Type B pancreatic cell (in vitro differentiated cells): ENCODE data around the gene BNC2. TPM values are rescaled to one million over a fixed set of nuclear protein-coding genes. Genes with fewer than 3 reads are reported as not detected.

ENCODE experiments used
- DNase-seq: peaks from one replicate; pipeline ENCODE4 v3.0.0; 2021; ENCODE audit warnings: mixed read lengths; ENCODE audit not compliant: unreplicated experiment; ENCODE audit errors: extremely low spot score
- H3K27ac Mint-ChIP-seq: 2 replicates; pipeline ENCODE4 v1.8.0; 2021; ENCODE audit warnings: mild to moderate bottlenecking, mixed read lengths
- H3K27me3 Mint-ChIP-seq: 2 replicates; pipeline ENCODE4 v1.8.0; 2021; ENCODE audit warnings: mixed read lengths
- H3K36me3 Mint-ChIP-seq: 2 replicates; pipeline ENCODE4 v1.8.0; 2021; ENCODE audit warnings: mixed read lengths
- H3K4me1 Mint-ChIP-seq: one replicate; pipeline ENCODE4 v1.8.0; 2021; ENCODE audit warnings: mixed read lengths; ENCODE audit not compliant: unreplicated experiment
- H3K4me3 Mint-ChIP-seq: 2 replicates; pipeline ENCODE4 v1.8.0; 2021; ENCODE audit warnings: mild to moderate bottlenecking, mixed read lengths
- H3K9me3 Mint-ChIP-seq: 2 replicates; pipeline ENCODE4 v1.8.0; 2021; ENCODE audit warnings: mixed read lengths
- total RNA-seq: library from RNA; stranded (reverse); gene quantifications from 2 replicates; pipeline ENCODE4 v1.2.1, GENCODE V29; 2021; ENCODE audit warnings: low replicate concordance
- TF ChIP-seq, protein P1 (sequence below): fragments of 200-600 bp; sonication (generic); conservative IDR thresholded peaks from 2 replicates; pipeline ENCODE4 v1.5.0; 2021; ENCODE audit warnings: antibody characterized with exemption, mild to moderate bottlenecking

The BNC2 gene
- total RNA-seq, 1 donor from 2014 or later: 80.9 TPM

DNA sequence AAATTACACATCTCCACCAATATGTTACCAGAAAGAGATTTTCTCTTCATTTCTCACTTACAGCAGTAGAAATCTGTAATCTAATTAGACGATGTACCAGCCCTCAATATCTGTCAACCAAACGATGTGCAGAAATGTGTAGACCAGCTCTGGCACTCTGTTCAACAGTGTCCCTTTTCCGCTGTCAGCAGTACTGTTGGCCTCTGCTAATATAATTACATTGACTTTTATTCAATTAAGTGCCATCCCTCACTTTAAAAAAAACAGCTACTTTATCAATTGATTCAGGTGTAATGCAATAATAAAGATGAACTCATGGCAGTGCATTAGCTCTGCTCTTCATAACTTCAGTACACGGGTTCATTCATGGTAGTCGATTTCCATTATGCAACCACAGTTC, 448.4 kb downstream of the BNC2 start:
- Mint-ChIP-seq H3K27me3 (no peaks in the 10 kb centered on the region), H3K27ac (no peak overlapping the region), H3K36me3 (peaks cover 15% of the 10 kb centered on the region), H3K4me1 (peaks cover 59% of the 10 kb centered on the region), H3K4me3 (no peak overlapping the region), H3K9me3 (no peaks in the 10 kb centered on the region)
- DNase-seq: no peak
- TF ChIP-seq, protein P1, sequence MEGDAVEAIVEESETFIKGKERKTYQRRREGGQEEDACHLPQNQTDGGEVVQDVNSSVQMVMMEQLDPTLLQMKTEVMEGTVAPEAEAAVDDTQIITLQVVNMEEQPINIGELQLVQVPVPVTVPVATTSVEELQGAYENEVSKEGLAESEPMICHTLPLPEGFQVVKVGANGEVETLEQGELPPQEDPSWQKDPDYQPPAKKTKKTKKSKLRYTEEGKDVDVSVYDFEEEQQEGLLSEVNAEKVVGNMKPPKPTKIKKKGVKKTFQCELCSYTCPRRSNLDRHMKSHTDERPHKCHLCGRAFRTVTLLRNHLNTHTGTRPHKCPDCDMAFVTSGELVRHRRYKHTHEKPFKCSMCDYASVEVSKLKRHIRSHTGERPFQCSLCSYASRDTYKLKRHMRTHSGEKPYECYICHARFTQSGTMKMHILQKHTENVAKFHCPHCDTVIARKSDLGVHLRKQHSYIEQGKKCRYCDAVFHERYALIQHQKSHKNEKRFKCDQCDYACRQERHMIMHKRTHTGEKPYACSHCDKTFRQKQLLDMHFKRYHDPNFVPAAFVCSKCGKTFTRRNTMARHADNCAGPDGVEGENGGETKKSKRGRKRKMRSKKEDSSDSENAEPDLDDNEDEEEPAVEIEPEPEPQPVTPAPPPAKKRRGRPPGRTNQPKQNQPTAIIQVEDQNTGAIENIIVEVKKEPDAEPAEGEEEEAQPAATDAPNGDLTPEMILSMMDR: no peak

DNA sequence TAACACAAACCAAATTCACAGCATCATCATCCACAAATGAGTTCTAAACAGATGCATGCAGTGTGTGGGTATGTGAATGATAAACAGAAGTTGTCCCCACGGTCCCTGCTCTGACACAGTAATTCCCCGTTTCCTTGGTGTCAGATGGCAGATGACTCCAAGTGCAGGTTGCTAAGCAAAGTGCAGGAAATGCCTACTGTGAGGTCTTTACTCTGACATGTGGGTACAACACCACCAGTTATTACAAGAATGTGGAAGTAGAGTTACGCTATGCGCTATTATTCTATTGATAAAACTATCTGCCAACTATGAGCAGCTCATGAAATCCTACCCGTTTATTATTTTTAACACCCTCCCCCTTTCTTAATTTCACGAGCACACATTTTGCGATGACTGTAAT, 448.9 kb downstream of the BNC2 start:
- no peaks in the 10 kb centered on the region for H3K27me3 Mint-ChIP-seq
- H3K4me1 Mint-ChIP-seq: peaks cover 59% of the 10 kb centered on the region
- DNase-seq: no peak
- H3K4me3 Mint-ChIP-seq: no peak overlapping the region
- no peak overlapping the region for H3K27ac Mint-ChIP-seq
- TF ChIP-seq, protein P1: no peak
- peaks cover 15% of the 10 kb centered on the region for H3K36me3 Mint-ChIP-seq
- no peaks in the 10 kb centered on the region for H3K9me3 Mint-ChIP-seq

DNA sequence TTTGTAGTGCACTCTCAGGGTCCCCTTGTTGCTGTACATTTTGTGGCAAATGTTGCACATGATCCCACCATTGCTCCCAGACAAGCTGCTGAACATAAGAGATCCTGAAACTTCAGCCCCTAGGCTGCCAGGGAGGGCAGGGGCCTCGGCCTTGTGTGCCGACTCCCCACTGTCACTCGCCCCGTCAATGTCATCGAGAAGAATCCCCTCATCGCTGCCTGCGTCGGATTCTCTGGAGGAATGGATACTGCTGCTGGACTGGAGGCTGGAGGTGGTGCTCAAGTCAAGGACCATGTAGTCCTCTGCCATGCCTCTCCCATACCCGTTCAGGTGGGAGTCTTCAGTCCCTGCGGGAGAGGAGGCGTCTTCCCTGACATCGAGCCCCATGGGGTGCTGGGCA, 451.3 kb downstream of the BNC2 start:
- H3K9me3 Mint-ChIP-seq: no peaks in the 10 kb centered on the region
- no peak for DNase-seq
- TF ChIP-seq, protein P1: no peak
- peaks cover 58% of the 10 kb centered on the region for H3K4me1 Mint-ChIP-seq
- peaks cover 10% of the 10 kb centered on the region for H3K36me3 Mint-ChIP-seq
- H3K27ac Mint-ChIP-seq: no peak overlapping the region
- H3K27me3 Mint-ChIP-seq: no peaks in the 10 kb centered on the region
- H3K4me3 Mint-ChIP-seq: no peak overlapping the region

DNA sequence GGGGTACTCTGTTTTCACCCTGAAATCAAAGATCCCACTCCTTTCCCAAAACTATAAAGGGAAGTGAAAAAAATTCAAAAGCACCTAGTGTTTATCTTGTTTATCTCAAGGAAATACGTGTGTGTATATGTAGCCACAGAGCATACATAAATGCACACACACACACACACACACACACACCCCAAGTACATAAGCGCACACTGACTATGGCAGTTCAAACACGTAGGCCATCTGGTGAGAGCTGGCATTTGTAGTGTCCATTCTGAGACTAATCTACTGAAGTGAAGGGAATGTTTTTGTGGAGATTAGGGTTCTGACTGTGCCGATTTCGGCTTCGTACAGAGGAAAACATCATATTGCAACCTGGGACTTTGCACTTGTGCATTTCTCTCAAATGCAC, 451.7 kb downstream of the BNC2 start:
- TF ChIP-seq, protein P1: no peak
- Mint-ChIP-seq H3K27me3 (no peaks in the 10 kb centered on the region), H3K4me1 (peaks cover 61% of the 10 kb centered on the region), H3K9me3 (no peaks in the 10 kb centered on the region), H3K4me3 (no peak overlapping the region), H3K27ac (no peak overlapping the region), H3K36me3 (peaks cover 12% of the 10 kb centered on the region)
- no peak for DNase-seq

DNA sequence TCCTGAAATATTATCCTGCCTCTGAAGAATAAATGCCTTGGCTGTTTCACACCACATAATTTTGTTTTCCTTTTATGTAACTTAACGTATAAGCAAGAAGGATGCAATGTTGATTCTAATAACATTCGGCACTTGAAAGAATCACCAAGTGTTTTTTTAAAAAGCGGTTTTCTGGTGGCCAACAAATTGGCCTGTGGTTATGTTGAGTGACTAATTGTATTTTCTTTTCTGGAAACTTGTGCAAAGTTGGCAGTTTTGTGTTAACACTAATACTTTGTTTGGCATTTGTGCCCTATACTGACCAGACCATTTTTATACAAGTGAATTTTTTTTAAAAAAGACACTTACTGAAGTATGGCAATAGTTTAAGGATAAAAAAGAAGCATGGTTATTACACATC, 452.7 kb downstream of the BNC2 start:
- no peaks in the 10 kb centered on the region for H3K9me3 Mint-ChIP-seq
- H3K4me3 Mint-ChIP-seq: no peak overlapping the region
- TF ChIP-seq, protein P1: no peak
- peaks cover 13% of the 10 kb centered on the region for H3K36me3 Mint-ChIP-seq
- DNase-seq: no peak
- H3K27me3 Mint-ChIP-seq: no peaks in the 10 kb centered on the region
- peaks cover 65% of the 10 kb centered on the region for H3K4me1 Mint-ChIP-seq
- H3K27ac Mint-ChIP-seq: no peak overlapping the region

DNA sequence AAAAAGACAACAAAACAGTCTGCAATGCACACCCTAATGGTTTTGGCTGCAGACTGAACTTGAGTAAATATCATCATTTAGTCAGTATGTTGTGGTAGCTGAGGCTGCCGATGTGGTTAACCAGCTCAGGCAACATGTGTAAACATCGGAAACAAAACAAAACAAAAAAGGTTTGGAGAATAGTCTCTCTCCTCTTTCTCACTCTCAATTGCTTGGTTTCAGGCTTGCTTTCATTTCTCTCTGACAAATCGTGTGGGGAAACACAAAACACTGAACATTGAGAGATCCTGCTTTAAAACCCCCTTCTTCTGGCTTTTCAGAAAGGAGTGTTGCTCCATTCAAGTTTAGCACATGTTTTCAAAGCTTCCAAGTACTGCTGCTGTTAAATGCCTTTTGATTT, 453.3 kb downstream of the BNC2 start:
- Mint-ChIP-seq H3K4me3 (no peak overlapping the region), H3K27me3 (no peaks in the 10 kb centered on the region), H3K4me1 (peaks cover 64% of the 10 kb centered on the region), H3K9me3 (no peaks in the 10 kb centered on the region), H3K36me3 (peaks cover 8% of the 10 kb centered on the region), H3K27ac (no peak overlapping the region)
- no peak for DNase-seq
- TF ChIP-seq, protein P1: no peak
